H1 (cell line): ENCODE measurements around the gene TRAF1. TPM values are rescaled to one million over a fixed set of nuclear protein-coding genes. Genes with fewer than 3 reads are reported as not detected.

Source experiments
- CTCF ChIA-PET: fragments of 300-600 bp; sonication (Branson Sonifier 250); formaldehyde crosslinking; loops from one replicate; lab custom pipeline; 2021; ENCODE audit not compliant: partially characterized antibody; lab: Charles Lee
- POLR2A ChIA-PET: fragments of 300-600 bp; sonication (Branson Sonifier 250); formaldehyde crosslinking; loops from one replicate; lab custom pipeline; 2021; ENCODE audit warnings: inconsistent platforms; ENCODE audit not compliant: partially characterized antibody; lab: Charles Lee
- DNase-seq, 2 experiments: peaks; one replicate each; pipeline versions ENCODE4 v3.0.0 to v3.0.0-alpha.2; 2010 to 2022; ENCODE audit warnings: low spot score in 2 of 2, low read depth in 1 of 2, mixed read lengths in 1 of 2
- FAIRE-seq: peaks from 2 replicates; lab custom pipeline; 2011; peaks lifted over from hg19 to GRCh38; lab: Jason Lieb, UNC
- H2AFZ ChIP-seq: 2 replicates; pipeline ENCODE4 v1.8.1; 2012; ENCODE audit warnings: low read length, inconsistent platforms
- H2AK5ac ChIP-seq: 2 replicates; pipeline ENCODE4 v1.6.1; 2013; ENCODE audit warnings: low read depth, low read length
- H2BK120ac ChIP-seq: replicated peaks from 2 replicates; pipeline ENCODE3; 2013; ENCODE audit warnings: low read depth, low read length, inconsistent platforms
- H2BK12ac ChIP-seq: 2 replicates; pipeline ENCODE4 v1.6.1; 2013; ENCODE audit warnings: low read depth, low read length
- H2BK15ac ChIP-seq: 2 replicates; pipeline ENCODE4 v1.6.1; 2013; ENCODE audit warnings: low read length
- H2BK20ac ChIP-seq: 2 replicates; pipeline ENCODE4 v1.6.1; 2013; ENCODE audit warnings: low read length
- H2BK5ac ChIP-seq: 2 replicates; pipeline ENCODE4 v1.6.1; 2013; ENCODE audit warnings: low read depth, low read length
- H3K14ac ChIP-seq: 2 replicates; pipeline ENCODE4 v1.6.1; 2013; ENCODE audit warnings: inconsistent platforms; ENCODE audit not compliant: insufficient read length
- H3K18ac ChIP-seq: 2 replicates; pipeline ENCODE4 v1.6.1; 2013; ENCODE audit warnings: low read length; ENCODE audit errors: extremely low read depth
- H3K23ac ChIP-seq: 2 replicates; pipeline ENCODE4 v1.6.1; 2013; ENCODE audit warnings: inconsistent platforms; ENCODE audit not compliant: insufficient read length
- H3K23me2 ChIP-seq: 2 replicates; pipeline ENCODE4 v1.6.1; 2013; ENCODE audit warnings: low read depth, low read length
- H3K27ac ChIP-seq: 2 replicates; pipeline ENCODE4 v1.6.1; 2011; ENCODE audit warnings: low read depth, low read length, inconsistent platforms
- H3K27me3 ChIP-seq, 4 experiments: replicated peaks in 1 of 4; 1 replicate in 1 of 4; 2 replicates in 3 of 4; pipeline versions ENCODE4 v1.6.1 to v1.8.1; 2011 to 2013; ENCODE audit warnings: low read length in 3 of 4, mild to moderate bottlenecking in 3 of 4, inconsistent platforms in 2 of 4, mixed read lengths in 2 of 4, moderate library complexity in 1 of 4; ENCODE audit not compliant: control insufficient read depth in 3 of 4, insufficient read depth in 3 of 4; ENCODE audit errors: extremely low read depth in 1 of 4
- H3K36me3 ChIP-seq, 4 experiments: 2 replicates each; pipeline versions ENCODE4 v1.6.1 to v1.8.1; 2011 to 2013; ENCODE audit warnings: mild to moderate bottlenecking in 4 of 4, low read length in 3 of 4, moderate library complexity in 2 of 4, control low read depth in 1 of 4, inconsistent platforms in 1 of 4; ENCODE audit not compliant: insufficient read depth in 4 of 4, control insufficient read depth in 2 of 4
- H3K4ac ChIP-seq: replicated peaks from 2 replicates; pipeline ENCODE3; 2013; ENCODE audit warnings: low read length, low read depth, mixed read lengths, inconsistent platforms; ENCODE audit not compliant: insufficient read length
- H3K4me1 ChIP-seq, 4 experiments: replicated peaks in 1 of 4; 1 replicate in 1 of 4; 2 replicates in 3 of 4; pipeline versions ENCODE4 v1.6.1 to v1.8.1; 2011 to 2013; ENCODE audit warnings: low read length in 3 of 4, inconsistent platforms in 2 of 4, mixed read lengths in 1 of 4; ENCODE audit not compliant: insufficient read depth in 4 of 4, control insufficient read depth in 3 of 4
- H3K4me2 ChIP-seq, 2 experiments: 2 replicates each; pipeline versions ENCODE4 v1.6.1 to v1.8.1; 2011 to 2013; ENCODE audit warnings: low read depth in 2 of 2, low read length in 2 of 2, control low read depth in 1 of 2, inconsistent platforms in 1 of 2, mild to moderate bottlenecking in 1 of 2; ENCODE audit not compliant: insufficient read depth in 1 of 2
- H3K4me3 ChIP-seq, 4 experiments: fragments of 200-600, 300-600 bp in 1 of 4; sonication (generic), shearing (Covaris generic), sonication (Bioruptor Twin) in 1 of 4; 2 replicates each; pipeline versions ENCODE4 v1.5.1 to v1.8.1; 2011 to 2016; ENCODE audit warnings: low read length in 4 of 4, low read depth in 3 of 4, control low read depth in 2 of 4, inconsistent platforms in 2 of 4, mild to moderate bottlenecking in 2 of 4, mixed read lengths in 1 of 4, moderate library complexity in 1 of 4; ENCODE audit not compliant: insufficient read depth in 2 of 4; ENCODE audit errors: extremely low read depth in 1 of 4
- H3K56ac ChIP-seq: replicated peaks from 2 replicates; pipeline ENCODE3; 2013; ENCODE audit warnings: low read depth, mild to moderate bottlenecking, mixed read lengths, low read length, inconsistent platforms; ENCODE audit not compliant: insufficient read length
- H3K79me1 ChIP-seq: 2 replicates; pipeline ENCODE4 v1.6.1; 2013; ENCODE audit warnings: low read depth, low read length, control low read depth
- H3K79me2 ChIP-seq, 2 experiments: 2 replicates each; pipeline versions ENCODE4 v1.6.1 to v1.8.1; 2012 to 2013; ENCODE audit warnings: low read length in 2 of 2, mild to moderate bottlenecking in 2 of 2, inconsistent platforms in 1 of 2; ENCODE audit not compliant: insufficient read depth in 2 of 2, control insufficient read depth in 1 of 2
- H3K9ac ChIP-seq, 4 experiments: replicated peaks in 1 of 4; 1 replicate in 1 of 4; 2 replicates in 3 of 4; pipeline versions ENCODE4 v1.6.1 to v1.8.1; 2011 to 2013; ENCODE audit warnings: low read depth in 3 of 4, low read length in 3 of 4, control low read depth in 2 of 4, mild to moderate bottlenecking in 2 of 4, moderate library complexity in 2 of 4, inconsistent platforms in 1 of 4; ENCODE audit errors: extremely low read depth in 1 of 4
- H3K9me3 ChIP-seq, 2 experiments: 2 replicates each; pipeline versions ENCODE4 v1.6.1 to v1.8.1; 2012 to 2013; ENCODE audit warnings: mild to moderate bottlenecking in 2 of 2, moderate library complexity in 2 of 2, control low read depth in 1 of 2, inconsistent platforms in 1 of 2, low read depth in 1 of 2, low read length in 1 of 2, mixed read lengths in 1 of 2; ENCODE audit not compliant: insufficient read depth in 2 of 2
- H4K20me1 ChIP-seq, 2 experiments: replicated peaks in 1 of 2; 2 replicates each; pipeline versions ENCODE3 to v1.8.1; 2011 to 2013; ENCODE audit warnings: inconsistent platforms in 2 of 2, low read length in 2 of 2, mild to moderate bottlenecking in 1 of 2; ENCODE audit not compliant: insufficient read depth in 2 of 2, control insufficient read depth in 1 of 2
- H4K5ac ChIP-seq: 2 replicates; pipeline ENCODE4 v1.6.1; 2013; ENCODE audit warnings: low read length, low read depth, mixed read lengths, inconsistent platforms; ENCODE audit not compliant: insufficient read length
- H4K8ac ChIP-seq: 2 replicates; pipeline ENCODE4 v1.8.0; 2013; ENCODE audit warnings: mild to moderate bottlenecking, moderate library complexity, low read length, inconsistent platforms; ENCODE audit not compliant: insufficient read depth; ENCODE audit errors: extremely low read depth
- H4K91ac ChIP-seq: replicated peaks from 2 replicates; pipeline ENCODE3; 2013; ENCODE audit warnings: low read length, mixed read lengths, inconsistent platforms; ENCODE audit not compliant: insufficient read length
- CEBPB ChIP-seq: IDR thresholded peaks from 2 replicates; pipeline ENCODE4 v1.6.1; 2012; ENCODE audit warnings: low read depth, low read length
- GABPA ChIP-seq: IDR thresholded peaks from 2 replicates; pipeline ENCODE4 v1.6.1; 2011; ENCODE audit warnings: mild to moderate bottlenecking, low read length, moderate library complexity, borderline replicate concordance; ENCODE audit not compliant: insufficient read depth
- GTF2F1 ChIP-seq: IDR thresholded peaks from 2 replicates; pipeline ENCODE4 v1.6.1; 2012; ENCODE audit warnings: low read depth, low read length, improper control_type of control experiment, borderline replicate concordance
- RXRA ChIP-seq: IDR thresholded peaks from 2 replicates; pipeline ENCODE4 v1.6.1; 2011; ENCODE audit warnings: low read depth, mild to moderate bottlenecking, low read length, moderate library complexity; ENCODE audit not compliant: insufficient read depth
- SIRT6 ChIP-seq: IDR thresholded peaks from one replicate; pipeline ENCODE4 v1.7.1; 2012; ENCODE audit warnings: low read length, inconsistent platforms
- SIX5 ChIP-seq: IDR thresholded peaks from 2 replicates; pipeline ENCODE4 v1.6.1; 2011; ENCODE audit warnings: mild to moderate bottlenecking, low read depth, low read length
- SRF ChIP-seq: IDR thresholded peaks from 2 replicates; pipeline ENCODE4 v1.6.1; 2011; ENCODE audit warnings: mild to moderate bottlenecking, low read depth, low read length, moderate library complexity
- TBP ChIP-seq: IDR thresholded peaks from 2 replicates; pipeline ENCODE4 v1.6.1; 2011; ENCODE audit warnings: low read depth, low read length, improper control_type of control experiment
- TEAD4 ChIP-seq: IDR thresholded peaks from 2 replicates; pipeline ENCODE4 v1.6.1; 2012; ENCODE audit warnings: low read depth, low read length, inconsistent platforms, mixed read lengths
- YY1 ChIP-seq: IDR thresholded peaks from 2 replicates; pipeline ENCODE4 v1.6.1; 2011; ENCODE audit warnings: low read depth, mild to moderate bottlenecking, low read length
- WGBS, 2 experiments: shearing (Covaris generic) in 1 of 2; methylation state at CpG; one replicate each; pipeline versions ENCODE4 v1.1.6 to v1.1.7; 2013 to 2015; ENCODE audit warnings: low lambda C conversion rate in 2 of 2, mixed read lengths in 2 of 2, inconsistent platforms in 1 of 2, low coverage in 1 of 2, missing lambda C conversion rate in 1 of 2; ENCODE audit not compliant: insufficient replicate concordance in 2 of 2, insufficient coverage in 1 of 2, insufficient read length in 1 of 2; ENCODE audit errors: extremely low coverage in 1 of 2, missing lambda C conversion rate in 1 of 2; 5-methylcytosine and 5-hydroxymethylcytosine counted together
- polyA plus RNA-seq, 7 experiments: library from polyadenylated mRNA; depleted of rRNA in 3 of 7; stranded (reverse) in 5 of 7; unstranded in 2 of 7; fragments of >200 nt in 5 of 7; fragments of 200-250 nt in 2 of 7; gene quantifications; 1 replicate in 5 of 7; 2 replicates in 1 of 7; 4 replicates in 1 of 7; pipeline versions ENCODE4 v1.2.1 to v1.2.3, GENCODE V29; 2011 to 2013; ENCODE audit warnings: missing spikeins in 2 of 7, mixed read lengths in 2 of 7
- total RNA-seq: library from RNA; stranded (reverse); fragmentation: NEBNext Ultra II Directional; extraction: Animal tissue kit (Norgen Biotek cat#: 25700); gene quantifications from 2 replicates; pipeline ENCODE4 v1.2.1, GENCODE V29; 2021
- TF ChIP-seq, protein P1 (sequence below): IDR thresholded peaks from 2 replicates; pipeline ENCODE4 v1.6.1; 2011; ENCODE audit warnings: low read length, improper control_type of control experiment

The TRAF1 gene
- total and polyA plus RNA-seq, 2 of the 8 experiments (the other 6 are each of a cell fraction or from before 2014, with no cell fraction given), result 1.6 to 3.2 TPM

DNA sequence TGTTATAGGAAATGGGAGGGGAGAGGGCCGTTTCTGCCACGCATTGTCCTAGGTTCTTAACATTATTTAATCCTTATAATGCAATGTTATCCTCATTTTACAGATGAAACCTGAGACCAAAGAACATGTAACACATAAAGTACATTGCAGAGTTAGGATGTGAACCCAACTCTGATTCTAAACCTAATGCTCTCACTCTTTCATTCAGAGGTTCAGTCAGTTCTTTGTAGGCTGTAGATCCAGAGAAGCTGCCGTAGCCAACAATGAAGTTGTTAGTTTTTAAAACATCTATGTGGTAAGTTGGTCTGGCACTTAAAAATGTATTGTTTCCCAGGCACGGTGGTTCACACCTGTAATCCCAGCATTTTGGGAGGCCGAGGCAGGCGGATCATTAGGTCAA lies 73.4 kb downstream of the TRAF1 start:
- no peaks in the 10 kb centered on the region for H3K23me2 ChIP-seq
- FAIRE-seq, result no peak
- H4K91ac ChIP-seq, result no peak overlapping the region
- H3K27ac ChIP-seq, result no peak overlapping the region
- no peaks in the 10 kb centered on the region for H3K79me1 ChIP-seq
- H2BK15ac ChIP-seq, result no peak overlapping the region
- H3K79me2 ChIP-seq, result no peaks in the 10 kb centered on the region
- no peak overlapping the region for H2BK12ac ChIP-seq
- 94% methylated on average over 6 of the region's 6 CpGs; no CpG with 5 or more reads in 1 of the 2 experiments for WGBS, 2 experiments
- H3K9me3 ChIP-seq, result no peaks in the 10 kb centered on the region
- CTCF ChIA-PET, result interaction anchor here (8.5 kb wide), 1 partner anchor 12 kb away, joined by 70 read pairs; no protein-coding TSS in a partner anchor
- no peaks in the 10 kb centered on the region for H4K20me1 ChIP-seq
- no peak overlapping the region for H3K23ac ChIP-seq
- no peaks in the 10 kb centered on the region; a peak in 1 of 7 replicates for H3K27me3 ChIP-seq
- H2BK120ac ChIP-seq, result no peak overlapping the region
- H3K56ac ChIP-seq, result no peak overlapping the region
- no peak overlapping the region for H3K9ac ChIP-seq
- no peak overlapping the region for H3K14ac ChIP-seq
- no peak overlapping the region for H3K4me3 ChIP-seq
- H2AFZ ChIP-seq, result no peak overlapping the region
- H3K36me3 ChIP-seq, result peaks cover 0 to 12% (median 0%) of the 10 kb centered on the region in 4 experiments; a peak in 1 of 8 replicates
- no peak overlapping the region for H2BK5ac ChIP-seq
- no peak for TF ChIP-seq GTF2F1
- no peak for TF ChIP-seq TBP
- TF ChIP-seq GABPA, result no peak
- no peak for TF ChIP-seq RXRA
- TF ChIP-seq YY1, result no peak
- TF ChIP-seq CEBPB, result no peak
- TF ChIP-seq, protein P1, sequence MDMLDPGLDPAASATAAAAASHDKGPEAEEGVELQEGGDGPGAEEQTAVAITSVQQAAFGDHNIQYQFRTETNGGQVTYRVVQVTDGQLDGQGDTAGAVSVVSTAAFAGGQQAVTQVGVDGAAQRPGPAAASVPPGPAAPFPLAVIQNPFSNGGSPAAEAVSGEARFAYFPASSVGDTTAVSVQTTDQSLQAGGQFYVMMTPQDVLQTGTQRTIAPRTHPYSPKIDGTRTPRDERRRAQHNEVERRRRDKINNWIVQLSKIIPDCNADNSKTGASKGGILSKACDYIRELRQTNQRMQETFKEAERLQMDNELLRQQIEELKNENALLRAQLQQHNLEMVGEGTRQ, result no peak
- TF ChIP-seq SIRT6, result no peak
- no peak for TF ChIP-seq SIX5
- no peak for TF ChIP-seq SRF
- no peak for TF ChIP-seq TEAD4
- TF ChIP-seq, all 59 proteins: peak for 0
- no peak overlapping the region for H4K5ac ChIP-seq
- H2AK5ac ChIP-seq, result no peak overlapping the region
- no peak overlapping the region; a peak in 1 of 4 replicates for H3K4me2 ChIP-seq
- no peak overlapping the region for H4K8ac ChIP-seq
- H3K18ac ChIP-seq, result no peak overlapping the region
- H2BK20ac ChIP-seq, result no peak overlapping the region
- no peak for DNase-seq
- peaks cover 0 to 16% (median 13%) of the 10 kb centered on the region in 4 experiments; a peak in 6 of 7 replicates for H3K4me1 ChIP-seq
- H3K4ac ChIP-seq, result no peak overlapping the region
- POLR2A ChIA-PET, result interaction anchor here (1.2 to 11.0 kb wide), 8 partner anchors 9 to 138 kb away, joined by 3 to 61 read pairs (median 7); partner anchors contain the start of genes FBXW2, MEGF9 and PSMD5
